SH-SY5Y (cell line): Measurements from ENCODE around the gene DEFB132.

Experiments
- GATA2 ChIP-seq: IDR thresholded peaks from 2 replicates; pipeline ENCODE4 v1.6.1; 2011; ENCODE audit warnings: mild to moderate bottlenecking, low read depth, low read length
- GATA3 ChIP-seq: IDR thresholded peaks from 2 replicates; pipeline ENCODE4 v1.6.1; 2011; ENCODE audit warnings: low read depth, mild to moderate bottlenecking, low read length, moderate library complexity

DNA sequence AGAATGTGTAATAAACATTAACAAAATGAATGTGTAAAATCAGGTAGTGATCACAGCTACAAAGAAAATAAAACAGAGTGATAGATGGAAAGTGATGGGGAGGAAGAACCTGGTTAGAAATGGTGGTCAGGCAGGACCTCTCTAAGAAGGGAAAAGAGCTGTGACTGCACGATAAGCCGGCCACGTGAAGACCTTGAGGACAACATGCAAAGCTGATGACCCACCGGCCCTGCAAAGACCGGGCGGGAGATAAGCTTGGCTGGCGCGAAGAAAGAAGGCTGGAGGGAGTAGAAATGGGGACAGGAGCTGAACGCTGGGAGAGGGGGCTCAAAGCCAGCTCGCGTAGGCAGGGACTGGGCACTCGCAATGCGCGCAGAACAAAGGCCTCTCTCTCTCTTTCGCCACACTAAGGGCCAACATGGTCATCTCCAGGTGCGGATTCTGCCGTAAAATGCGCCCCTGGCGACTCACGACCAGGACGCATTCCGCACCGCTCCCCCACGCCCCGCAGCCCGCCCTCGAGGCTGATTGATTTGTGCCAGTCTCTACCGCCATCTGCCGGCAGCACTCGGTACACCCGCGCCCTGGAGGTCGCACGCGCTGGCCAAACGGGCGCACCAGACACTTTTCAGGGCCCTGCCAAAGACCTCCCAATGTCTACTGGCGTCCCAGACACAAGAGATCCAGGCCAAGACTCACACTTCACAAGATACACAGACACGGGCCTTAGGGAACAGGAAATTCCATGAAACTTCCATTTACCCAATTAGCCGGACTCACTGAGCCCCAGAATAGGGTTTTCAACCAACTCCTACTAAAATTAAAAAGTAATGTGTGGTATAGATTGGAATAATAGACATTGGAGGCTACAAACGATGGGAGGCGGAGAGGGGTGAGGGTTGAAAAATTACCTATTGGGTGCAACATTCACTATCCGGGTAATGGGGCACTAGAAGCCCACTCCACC, 9.4 kb downstream of the DEFB132 start:
- peak; percentile 49 for TF ChIP-seq GATA2
- TF ChIP-seq GATA3: no peak
